Measurements from ENCODE around the gene ADAMTSL5.

- TF ChIP-seq POLR2A (IDR thresholded peaks at IDR 0.05; ENCODE audit: low read length) (no peak), GATA1 (IDR thresholded peaks at IDR 0.05; ENCODE audit: low read depth, low read length) (no peak)
Observed at GRCh38 chr19:1492474-1493006, 20.3 kb downstream of the ADAMTSL5 start.
